MM.1S (cell line): Measurements from ENCODE around the gene ATP4A.

Experiments
- DNase-seq: peaks from one replicate; pipeline ENCODE4 v3.0.0-alpha.2; 2015
- H2AFZ ChIP-seq: fragments of 300-600 bp; sonication (generic); 2 replicates; pipeline ENCODE4 v1.6.0; 2016; ENCODE audit warnings: antibody characterized with exemption, low read length
- H3F3A ChIP-seq: fragments of 300-600 bp; sonication (generic); 2 replicates; pipeline ENCODE4 v1.6.1; 2016; ENCODE audit warnings: mild to moderate bottlenecking, antibody characterized with exemption, low read length, moderate library complexity, mixed read lengths; ENCODE audit not compliant: insufficient read depth
- H3K27ac ChIP-seq: fragments of 300-600 bp; sonication (generic); 2 replicates; pipeline ENCODE4 v1.5.1; 2016; ENCODE audit warnings: mild to moderate bottlenecking, low read length
- H3K27me3 ChIP-seq: fragments of 300-600 bp; sonication (generic); replicated peaks from 2 replicates; pipeline ENCODE4 v1.6.0; 2016; ENCODE audit warnings: low read length; ENCODE audit not compliant: insufficient read depth
- H3K36me3 ChIP-seq: fragments of 300-600 bp; sonication (generic); replicated peaks from 2 replicates; pipeline ENCODE4 v1.6.1; 2016; ENCODE audit warnings: mild to moderate bottlenecking, low read length, mixed read lengths; ENCODE audit not compliant: insufficient read depth
- H3K4me1 ChIP-seq: fragments of 300-600 bp; sonication (generic); 2 replicates; pipeline ENCODE4 v1.6.1; 2016; ENCODE audit warnings: low read length, mixed read lengths
- H3K4me2 ChIP-seq: fragments of 300-600 bp; sonication (generic); 2 replicates; pipeline ENCODE4 v1.6.0; 2016; ENCODE audit warnings: low read depth, low read length
- H3K4me3 ChIP-seq: fragments of 300-600 bp; sonication (generic); 2 replicates; pipeline ENCODE4 v1.5.1; 2016; ENCODE audit warnings: low read length, mixed read lengths
- H3K79me2 ChIP-seq: fragments of 300-600 bp; sonication (generic); 2 replicates; pipeline ENCODE4 v1.6.1; 2016; ENCODE audit warnings: mixed run types, low read length, mixed read lengths
- H3K9ac ChIP-seq: fragments of 300-600 bp; sonication (generic); 2 replicates; pipeline ENCODE4 v1.6.1; 2016; ENCODE audit warnings: low read length, mixed read lengths
- H3K9me2 ChIP-seq: fragments of 300-600 bp; sonication (generic); replicated peaks from 2 replicates; pipeline ENCODE4 v1.6.1; 2016; ENCODE audit warnings: mild to moderate bottlenecking, low read length, mixed read lengths; ENCODE audit not compliant: insufficient read depth
- H3K9me3 ChIP-seq: fragments of 300-600 bp; sonication (generic); replicated peaks from 2 replicates; pipeline ENCODE4 v1.6.1; 2016; ENCODE audit warnings: mild to moderate bottlenecking, low read length, mixed read lengths; ENCODE audit not compliant: insufficient read depth
- H4K20me1 ChIP-seq: fragments of 300-600 bp; sonication (generic); 2 replicates; pipeline ENCODE4 v1.6.1; 2016; ENCODE audit warnings: mild to moderate bottlenecking, low read length, moderate library complexity, mixed read lengths; ENCODE audit not compliant: insufficient read depth
- CTCF ChIP-seq: fragments of 300-600 bp; sonication (generic); IDR thresholded peaks from 2 replicates; pipeline ENCODE4 v1.5.1; 2016; ENCODE audit warnings: antibody characterized with exemption, low read length, mixed read lengths
- EZH2 ChIP-seq: fragments of 300-600 bp; sonication (generic); optimal IDR thresholded peaks from 2 replicates; pipeline ENCODE3; 2017; ENCODE audit warnings: low read depth, mild to moderate bottlenecking, antibody characterized with exemption, low read length, mixed read lengths
- EZH2phosphoT487 ChIP-seq: fragments of 300-600 bp; sonication (generic); IDR thresholded peaks from 2 replicates; pipeline ENCODE4 v1.6.1; 2018; ENCODE audit warnings: antibody characterized with exemption, low read length

ATP4A gene

GRCh38 chr19:35566738-35567137 lies 3.3 kb upstream of the ATP4A start:
- H3K4me1 ChIP-seq, result no peaks in the 10 kb centered on the region
- H3K9me3 ChIP-seq, result no peaks in the 10 kb centered on the region
- TF ChIP-seq CTCF (no peak), EZH2phosphoT487 (no peak), EZH2 (no peak)
- H3K4me2 ChIP-seq, result no peak overlapping the region
- H3K9me2 ChIP-seq, result no peaks in the 10 kb centered on the region
- peaks cover 80% of the 10 kb centered on the region for H3K27me3 ChIP-seq
- no peaks in the 10 kb centered on the region for H3F3A ChIP-seq
- no peaks in the 10 kb centered on the region for H4K20me1 ChIP-seq
- no peak overlapping the region for H3K4me3 ChIP-seq
- no peak overlapping the region for H3K27ac ChIP-seq
- no peak overlapping the region for H2AFZ ChIP-seq
- DNase-seq, result no peak
- no peaks in the 10 kb centered on the region for H3K79me2 ChIP-seq
- no peak overlapping the region for H3K9ac ChIP-seq
- no peaks in the 10 kb centered on the region for H3K36me3 ChIP-seq

DNA sequence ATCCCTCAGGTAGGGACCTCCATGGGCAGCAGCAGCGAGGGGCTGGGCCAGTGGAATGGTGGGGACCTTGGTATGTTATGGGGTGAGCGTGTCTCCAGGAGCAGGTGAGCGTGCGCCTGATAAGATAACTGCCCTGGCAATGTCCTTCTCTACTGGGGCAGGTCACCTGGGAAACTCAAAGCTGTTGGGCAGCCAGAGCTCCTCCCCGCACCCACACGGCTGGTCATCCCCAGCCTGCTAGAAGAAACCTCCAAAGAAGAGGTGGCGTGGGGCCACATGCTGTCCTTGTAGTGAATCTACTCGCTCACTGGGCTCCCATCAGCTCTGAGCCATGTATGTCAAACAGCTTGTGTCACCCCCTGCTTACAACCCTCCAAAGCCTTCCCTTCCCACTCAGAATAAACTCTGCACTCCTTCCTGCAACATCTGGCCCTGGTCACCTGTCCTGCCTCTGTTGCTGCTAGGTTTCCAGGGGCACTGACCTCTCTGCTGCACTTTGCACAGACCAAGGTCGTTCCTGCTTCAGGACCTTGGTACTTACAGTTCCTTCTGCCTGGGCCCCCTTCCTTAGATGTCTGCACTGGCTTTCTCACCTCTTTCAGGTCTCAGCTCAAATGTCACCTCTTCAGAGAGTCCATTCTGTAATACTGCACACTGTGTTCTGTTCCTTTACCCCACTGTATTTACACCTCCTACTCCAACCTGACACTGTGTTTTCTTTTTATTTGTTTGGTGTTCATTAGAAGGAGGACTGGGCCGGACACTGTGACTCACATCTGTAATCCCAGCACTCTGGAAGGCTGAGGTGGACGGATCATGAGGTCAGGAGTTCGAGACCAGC lies 1.8 kb upstream of the ATP4A start:
- DNase-seq, result no peak
- H3K79me2 ChIP-seq, result no peaks in the 10 kb centered on the region
- H3K9me2 ChIP-seq, result no peaks in the 10 kb centered on the region
- no peak overlapping the region for H3K9ac ChIP-seq
- no peak for TF ChIP-seq CTCF
- no peak for TF ChIP-seq EZH2
- no peak for TF ChIP-seq EZH2phosphoT487
- H3K4me2 ChIP-seq, result no peak overlapping the region
- peaks cover 82% of the 10 kb centered on the region for H3K27me3 ChIP-seq
- no peaks in the 10 kb centered on the region for H3F3A ChIP-seq
- no peaks in the 10 kb centered on the region for H3K4me1 ChIP-seq
- no peak overlapping the region for H3K27ac ChIP-seq
- no peaks in the 10 kb centered on the region for H4K20me1 ChIP-seq
- H3K4me3 ChIP-seq, result no peak overlapping the region
- no peak overlapping the region for H2AFZ ChIP-seq
- no peaks in the 10 kb centered on the region for H3K9me3 ChIP-seq
- H3K36me3 ChIP-seq, result no peaks in the 10 kb centered on the region

- H3K4me1 ChIP-seq, result no peaks in the 10 kb centered on the region
- no peak overlapping the region for H3K9ac ChIP-seq
- no peaks in the 10 kb centered on the region for H3K9me3 ChIP-seq
- TF ChIP-seq EZH2phosphoT487 (no peak), EZH2 (no peak), CTCF (no peak)
- peaks cover 83% of the 10 kb centered on the region for H3K27me3 ChIP-seq
- DNase-seq, result no peak
- H4K20me1 ChIP-seq, result no peaks in the 10 kb centered on the region
- H3K4me2 ChIP-seq, result no peak overlapping the region
- no peaks in the 10 kb centered on the region for H3K79me2 ChIP-seq
- H3K27ac ChIP-seq, result no peak overlapping the region
- no peaks in the 10 kb centered on the region for H3K9me2 ChIP-seq
- no peak overlapping the region for H2AFZ ChIP-seq
- no peaks in the 10 kb centered on the region for H3K36me3 ChIP-seq
- H3F3A ChIP-seq, result no peaks in the 10 kb centered on the region
- H3K4me3 ChIP-seq, result no peak overlapping the region
Measured at GRCh38 chr19:35562776-35563175, 682 bp downstream of the ATP4A start.
